Liver (tissue), 9 donors: ENCODE data around the gene GPATCH8. TPM values are rescaled to one million over a fixed set of nuclear protein-coding genes. Genes with fewer than 3 reads are reported as not detected.

Experiments used
- DNase-seq: peaks from one replicate; pipeline ENCODE4 v3.0.0-alpha.2; 2017; ENCODE audit warnings: low spot score
- H3K27ac ChIP-seq, 2 donors: one replicate each; pipeline ENCODE4 v1.7.0; 2013; ENCODE audit warnings: inconsistent platforms in 2 of 2, low read length in 2 of 2, control low read depth in 1 of 2, low read depth in 1 of 2, mild to moderate bottlenecking in 1 of 2
- H3K27me3 ChIP-seq, 4 donors: one replicate each; pipeline versions ENCODE4 v1.6.1 to v1.7.0; 2013; ENCODE audit warnings: low read length in 3 of 4, inconsistent platforms in 1 of 4, mild to moderate bottlenecking in 1 of 4, moderate library complexity in 1 of 4; ENCODE audit not compliant: control insufficient read depth in 4 of 4, insufficient read depth in 4 of 4
- H3K36me3 ChIP-seq, 4 donors: one replicate each; pipeline versions ENCODE4 v1.6.1 to v1.7.0; 2013; ENCODE audit warnings: low read length in 3 of 4, mild to moderate bottlenecking in 3 of 4, low read depth in 1 of 4, moderate library complexity in 1 of 4; ENCODE audit not compliant: control insufficient read depth in 4 of 4, insufficient read depth in 3 of 4
- H3K4me1 ChIP-seq, 4 donors: one replicate each; pipeline versions ENCODE4 v1.6.1 to v1.7.0; 2013; ENCODE audit warnings: low read length in 3 of 4, mild to moderate bottlenecking in 3 of 4, moderate library complexity in 1 of 4; ENCODE audit not compliant: control insufficient read depth in 4 of 4, insufficient read depth in 4 of 4
- H3K4me3 ChIP-seq, 3 donors: one replicate each; pipeline versions ENCODE4 v1.6.1 to v1.7.0; 2013; ENCODE audit warnings: low read length in 3 of 3, control low read depth in 1 of 3, low read depth in 1 of 3, mild to moderate bottlenecking in 1 of 3
- H3K9ac ChIP-seq, 2 donors: one replicate each; pipeline ENCODE4 v1.7.0; 2013; ENCODE audit warnings: low read length in 2 of 2, mild to moderate bottlenecking in 2 of 2, moderate library complexity in 2 of 2, control low read depth in 1 of 2, low read depth in 1 of 2
- H3K9me3 ChIP-seq, 4 donors: one replicate each; pipeline versions ENCODE4 v1.6.1 to v1.7.0; 2013; ENCODE audit warnings: low read length in 3 of 4; ENCODE audit not compliant: control insufficient read depth in 4 of 4
- CTCF ChIP-seq: fragments of 150-350 bp; IDR thresholded peaks from 2 replicates; pipeline ENCODE4 v1.5.1; 2017; ENCODE audit warnings: improper control_type of control experiment, low read depth, low read length; ENCODE audit not compliant: missing input control
- EGR1 ChIP-seq, 2 donors: IDR thresholded peaks; 2 replicates each; pipeline ENCODE4 v1.6.1; 2016 to 2018; ENCODE audit warnings: antibody characterized with exemption in 2 of 2, low read depth in 2 of 2
- FOXA2 ChIP-seq: IDR thresholded peaks from 2 replicates; pipeline ENCODE4 v1.6.1; 2016; ENCODE audit warnings: antibody characterized with exemption
- GABPA ChIP-seq, 2 donors: IDR thresholded peaks in 1 of 2; conservative IDR thresholded peaks in 1 of 2; 2 replicates each; pipeline ENCODE4 v1.6.1; 2016; ENCODE audit warnings: antibody characterized with exemption in 2 of 2, mild to moderate bottlenecking in 1 of 2, moderate library complexity in 1 of 2
- HNF4A ChIP-seq, 2 donors: conservative IDR thresholded peaks; 2 replicates each; pipeline ENCODE4 v1.6.1; 2016; ENCODE audit warnings: antibody characterized with exemption in 2 of 2, mild to moderate bottlenecking in 2 of 2
- HNF4G ChIP-seq: IDR thresholded peaks from 2 replicates; pipeline ENCODE4 v1.6.1; 2016; ENCODE audit warnings: antibody characterized with exemption
- JUND ChIP-seq, 2 donors: IDR thresholded peaks; 2 replicates each; pipeline ENCODE4 v1.6.1; 2016; ENCODE audit warnings: antibody characterized with exemption in 2 of 2
- MAX ChIP-seq: IDR thresholded peaks from 2 replicates; pipeline ENCODE4 v1.6.1; 2016; ENCODE audit warnings: antibody characterized with exemption
- NR2F2 ChIP-seq: IDR thresholded peaks from 2 replicates; pipeline ENCODE4 v1.6.1; 2016; ENCODE audit warnings: antibody characterized with exemption
- RXRA ChIP-seq, 2 donors: IDR thresholded peaks; 2 replicates each; pipeline ENCODE4 v1.6.1; 2017 to 2018; ENCODE audit warnings: antibody characterized with exemption in 2 of 2, mild to moderate bottlenecking in 1 of 2
- SP1 ChIP-seq: IDR thresholded peaks from 2 replicates; pipeline ENCODE4 v1.6.1; 2018; ENCODE audit warnings: antibody characterized with exemption, mild to moderate bottlenecking
- TAF1 ChIP-seq: conservative IDR thresholded peaks from 2 replicates; pipeline ENCODE4 v1.6.1; 2016; ENCODE audit warnings: antibody characterized with exemption, mild to moderate bottlenecking
- YY1 ChIP-seq: IDR thresholded peaks from 2 replicates; pipeline ENCODE4 v1.6.1; 2016; ENCODE audit warnings: antibody characterized with exemption, mild to moderate bottlenecking
- ZBTB33 ChIP-seq: IDR thresholded peaks from 2 replicates; pipeline ENCODE4 v1.6.1; 2016; ENCODE audit warnings: antibody characterized with exemption
- WGBS: extraction: QIAGEN DNeasy Blood & Tissue Kit; methylation state at CpG from one replicate; pipeline ENCODE4 v1.1.7; 2013; 5-methylcytosine and 5-hydroxymethylcytosine counted together
- polyA plus RNA-seq, 2 donors: library from polyadenylated mRNA; stranded (reverse) in 1 of 2; unstranded in 1 of 2; fragments of 200-250 nt in 1 of 2; fragments of >200 nt in 1 of 2; fragmentation: Nextera tagmentation in 1 of 2; extraction: Ambion mirVana in 1 of 2; gene quantifications; one replicate each; pipeline versions ENCODE4 v1.2.1 to v1.2.3, GENCODE V29; 2013 to 2015
- total RNA-seq, 2 donors: library from RNA; depleted of rRNA; stranded (reverse); fragments of >200 nt; gene quantifications; one replicate each; pipeline ENCODE4 v1.2.3, GENCODE V29; 2014
- TF ChIP-seq, protein P1 (sequence below): IDR thresholded peaks from 2 replicates; pipeline ENCODE4 v1.6.1; 2016; ENCODE audit warnings: antibody characterized with exemption, mild to moderate bottlenecking
- donor health status: healthy.
- donor health status: healthy.
- donor health status: healthy.
- donor health status: healthy.
- donor health status: healthy.

Gene GPATCH8
- total and polyA plus RNA-seq, 4 donors, result 4.2 to 21.8 (median 9.9) TPM

DNA sequence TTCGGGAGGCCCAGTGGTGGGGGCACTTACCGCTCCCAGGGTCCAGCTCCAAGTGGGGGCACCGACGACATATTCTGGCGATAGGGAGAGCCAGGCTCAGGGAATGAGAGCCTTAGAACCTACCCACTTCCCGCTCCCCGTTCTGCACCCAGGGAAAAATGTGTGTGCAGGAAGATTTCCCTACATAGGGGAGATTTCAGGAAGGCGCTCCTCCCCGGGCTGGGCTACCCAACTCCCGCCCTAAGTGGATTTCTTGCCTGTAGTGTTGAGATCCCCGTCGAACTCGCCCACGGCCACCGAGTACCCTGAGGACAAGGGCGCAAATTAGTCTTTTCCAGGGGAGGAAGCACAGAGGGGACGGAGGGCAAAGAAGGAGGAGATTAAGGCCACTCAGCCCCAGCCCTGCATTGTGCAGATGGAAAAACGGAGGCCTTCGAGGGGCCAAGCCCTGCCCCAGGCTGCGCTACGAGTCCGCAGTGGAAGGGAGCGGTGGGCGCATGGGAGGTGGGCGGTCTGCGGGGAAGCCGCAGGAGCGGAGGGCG is 118.9 kb downstream of the GPATCH8 start:
- 21% methylated on average over 29 of the region's 29 CpGs for WGBS
- Histone ChIP-seq H3K9me3 (no peaks in the 10 kb centered on the region), H3K9ac (no peak overlapping the region), H3K4me3 (no peak overlapping the region), H3K27ac (no peak overlapping the region), H3K27me3 (no peaks in the 10 kb centered on the region), H3K4me1 (peaks cover 5 to 11% (median 7%) of the 10 kb centered on the region in 4 donors), H3K36me3 (no peaks in the 10 kb centered on the region)
- no peak for DNase-seq
- TF ChIP-seq JUND (IDR thresholded peaks at IDR 0.05) (no peak), RXRA (IDR thresholded peaks at IDR 0.05) (no peak), MAX (no peak), TAF1 (no peak), SP1 (no peak), EGR1 (IDR thresholded peaks at IDR 0.05; ENCODE audit: low read depth in 2 of 2) (no peak), HNF4G (no peak), NR2F2 (no peak), ZBTB33 (no peak), HNF4A (conservative IDR thresholded peaks at IDR 0.05) (no peak), YY1 (no peak), GABPA (IDR thresholded peaks at IDR 0.05 in 1 of 2, conservative IDR thresholded peaks at IDR 0.05 in 1 of 2) (no peak), CTCF (no peak), FOXA2 (no peak)

DNA sequence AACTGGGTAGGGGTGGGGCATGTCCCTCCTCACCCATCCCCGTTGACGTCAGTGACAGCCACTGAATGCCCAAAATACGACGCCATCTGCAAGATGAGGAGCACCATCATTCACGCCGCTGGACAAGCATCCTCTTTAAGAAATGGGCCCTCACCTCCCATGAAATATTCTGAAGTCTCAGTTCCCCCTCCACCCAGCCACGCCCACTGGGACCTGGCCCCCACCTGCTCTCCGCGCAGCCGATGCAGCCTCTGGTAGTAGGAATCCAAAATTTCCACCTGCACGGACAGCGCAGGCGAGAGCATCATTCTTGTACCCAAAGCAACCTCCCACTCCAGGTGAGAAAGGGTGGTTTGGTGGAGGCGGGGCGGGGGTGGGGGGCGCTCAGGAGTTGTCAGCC is 119.3 kb downstream of the GPATCH8 start:
- WGBS, result 53% methylated on average over 16 of the region's 16 CpGs
- no peak for DNase-seq
- no peak for TF ChIP-seq ZBTB33
- TF ChIP-seq, protein P1, sequence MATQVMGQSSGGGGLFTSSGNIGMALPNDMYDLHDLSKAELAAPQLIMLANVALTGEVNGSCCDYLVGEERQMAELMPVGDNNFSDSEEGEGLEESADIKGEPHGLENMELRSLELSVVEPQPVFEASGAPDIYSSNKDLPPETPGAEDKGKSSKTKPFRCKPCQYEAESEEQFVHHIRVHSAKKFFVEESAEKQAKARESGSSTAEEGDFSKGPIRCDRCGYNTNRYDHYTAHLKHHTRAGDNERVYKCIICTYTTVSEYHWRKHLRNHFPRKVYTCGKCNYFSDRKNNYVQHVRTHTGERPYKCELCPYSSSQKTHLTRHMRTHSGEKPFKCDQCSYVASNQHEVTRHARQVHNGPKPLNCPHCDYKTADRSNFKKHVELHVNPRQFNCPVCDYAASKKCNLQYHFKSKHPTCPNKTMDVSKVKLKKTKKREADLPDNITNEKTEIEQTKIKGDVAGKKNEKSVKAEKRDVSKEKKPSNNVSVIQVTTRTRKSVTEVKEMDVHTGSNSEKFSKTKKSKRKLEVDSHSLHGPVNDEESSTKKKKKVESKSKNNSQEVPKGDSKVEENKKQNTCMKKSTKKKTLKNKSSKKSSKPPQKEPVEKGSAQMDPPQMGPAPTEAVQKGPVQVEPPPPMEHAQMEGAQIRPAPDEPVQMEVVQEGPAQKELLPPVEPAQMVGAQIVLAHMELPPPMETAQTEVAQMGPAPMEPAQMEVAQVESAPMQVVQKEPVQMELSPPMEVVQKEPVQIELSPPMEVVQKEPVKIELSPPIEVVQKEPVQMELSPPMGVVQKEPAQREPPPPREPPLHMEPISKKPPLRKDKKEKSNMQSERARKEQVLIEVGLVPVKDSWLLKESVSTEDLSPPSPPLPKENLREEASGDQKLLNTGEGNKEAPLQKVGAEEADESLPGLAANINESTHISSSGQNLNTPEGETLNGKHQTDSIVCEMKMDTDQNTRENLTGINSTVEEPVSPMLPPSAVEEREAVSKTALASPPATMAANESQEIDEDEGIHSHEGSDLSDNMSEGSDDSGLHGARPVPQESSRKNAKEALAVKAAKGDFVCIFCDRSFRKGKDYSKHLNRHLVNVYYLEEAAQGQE, result no peak
- TF ChIP-seq RXRA (IDR thresholded peaks at IDR 0.05), result no peak

More for the DNA sequence above, 119.3 kb downstream of the GPATCH8 start:
- Histone ChIP-seq H3K4me3 (no peak overlapping the region), H3K9ac (no peak overlapping the region), H3K36me3 (no peaks in the 10 kb centered on the region), H3K4me1 (peaks cover 5 to 11% (median 7%) of the 10 kb centered on the region in 4 donors), H3K27ac (no peak overlapping the region), H3K27me3 (no peaks in the 10 kb centered on the region), H3K9me3 (no peaks in the 10 kb centered on the region)
